ENCODE results near the gene F2R. TPM values are rescaled to one million over a fixed set of nuclear protein-coding genes. Genes with fewer than 3 reads are reported as not detected.
"Not testable (repeated sequence)": the region's sequence is repeated elsewhere in the genome, so short reads cannot be mapped to it uniquely, and the experiment has no call there.

The F2R gene
- total RNA-seq = 11.5 and 12.8 TPM in 2 replicates

DNA sequence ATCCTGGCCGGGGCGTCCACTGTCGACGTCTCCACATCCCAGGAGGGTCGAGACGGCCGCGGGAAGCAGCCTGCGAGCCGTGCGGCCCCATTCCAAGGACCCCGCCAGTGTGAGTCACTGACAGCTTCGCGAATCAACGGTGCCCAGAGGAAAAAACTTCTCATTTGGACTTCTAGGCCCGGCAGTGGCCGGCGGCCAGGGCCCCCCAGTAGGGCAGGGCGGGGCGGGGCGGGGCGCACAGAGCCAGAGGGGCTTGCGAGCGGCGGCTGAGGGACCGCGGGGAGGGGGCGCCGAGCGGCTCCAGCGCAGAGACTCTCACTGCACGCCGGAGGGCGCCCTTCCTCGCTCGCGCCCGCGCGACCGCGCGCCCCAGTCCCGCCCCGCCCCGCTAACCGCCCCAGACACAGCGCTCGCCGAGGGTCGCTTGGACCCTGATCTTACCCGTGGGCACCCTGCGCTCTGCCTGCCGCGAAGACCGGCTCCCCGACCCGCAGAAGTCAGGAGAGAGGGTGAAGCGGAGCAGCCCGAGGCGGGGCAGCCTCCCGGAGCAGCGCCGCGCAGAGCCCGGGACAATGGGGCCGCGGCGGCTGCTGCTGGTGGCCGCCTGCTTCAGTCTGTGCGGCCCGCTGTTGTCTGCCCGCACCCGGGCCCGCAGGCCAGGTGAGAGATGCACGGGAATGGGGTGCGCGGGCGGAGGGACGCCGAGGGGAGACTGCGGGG is at the start of gene F2R:
Gene F2R, plus strand, starts transcription at position 391 of the 720 bp plus-strand sequence. Its CDS starts 182 bp downstream, at position 573.
- intact Hi-C loops (cut with micrococcal nuclease) = loop anchor here (1.0 to 10.0 kb wide), 6 partner anchors 23 to 1579 kb away; partner anchors contain the start of genes AP3B1 and IQGAP2

DNA sequence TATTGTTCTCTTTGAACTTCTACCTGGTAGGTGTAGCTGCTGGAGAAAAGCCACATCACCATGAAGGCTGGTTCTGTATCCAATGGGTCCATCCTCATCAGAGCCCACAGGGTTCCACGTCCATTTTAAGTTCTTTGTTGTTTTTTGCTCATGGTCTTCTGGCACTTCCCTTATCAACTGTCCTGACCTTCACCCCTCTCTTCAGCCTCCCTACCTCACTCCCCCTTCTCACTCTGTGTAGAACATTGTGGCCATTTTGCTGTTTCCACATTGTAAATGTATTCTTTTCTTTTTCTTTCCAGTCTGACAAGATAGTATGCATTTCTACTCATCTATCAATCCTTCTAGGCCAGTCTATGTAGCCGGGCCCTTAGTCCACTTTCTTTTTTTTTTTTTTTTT is 48.4 kb upstream of the F2R start:
- intact Hi-C loops (cut with micrococcal nuclease) = no loop called here

DNA sequence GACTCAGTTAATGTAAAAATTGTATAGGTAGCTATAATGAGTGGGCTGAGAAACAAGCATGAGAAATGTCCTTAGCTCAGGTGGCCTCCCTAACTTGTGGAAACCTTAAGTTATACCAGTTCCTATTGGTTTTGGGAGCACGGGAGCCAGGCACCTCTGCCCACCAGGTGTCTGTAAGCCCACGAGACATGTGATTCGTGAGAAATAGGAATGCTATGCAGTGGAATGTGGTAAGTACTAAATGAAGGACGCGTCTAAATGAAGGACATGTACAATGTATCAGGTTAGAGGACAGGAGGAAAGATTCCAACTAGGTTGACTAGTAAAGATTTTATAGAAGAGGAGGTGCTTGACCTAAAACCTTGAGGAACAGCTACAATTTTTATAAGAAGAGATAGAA is 46.7 kb upstream of the F2R start:
- intact Hi-C loops (cut with micrococcal nuclease) = no loop called here

DNA sequence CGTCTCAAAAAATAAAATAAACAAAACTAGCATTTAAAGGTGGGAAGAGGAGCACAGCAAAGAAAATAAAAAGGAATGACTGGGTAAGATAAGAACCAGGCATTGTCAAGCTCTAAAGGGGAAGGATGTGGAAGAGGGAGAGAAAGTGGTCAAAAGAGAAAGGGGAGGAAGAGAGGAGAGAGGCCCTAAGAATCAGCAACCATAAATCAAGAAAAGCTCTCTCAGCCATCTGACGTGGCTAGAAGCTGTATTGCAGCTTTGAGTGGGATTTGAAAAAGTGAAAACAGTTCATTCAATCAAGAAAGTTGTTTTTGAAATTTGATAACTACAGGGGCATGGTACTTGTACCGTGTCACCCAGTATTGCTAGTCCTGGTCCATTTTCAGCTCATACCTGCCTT is 45.4 kb upstream of the F2R start:
- intact Hi-C loops (cut with micrococcal nuclease) = no loop called here

DNA sequence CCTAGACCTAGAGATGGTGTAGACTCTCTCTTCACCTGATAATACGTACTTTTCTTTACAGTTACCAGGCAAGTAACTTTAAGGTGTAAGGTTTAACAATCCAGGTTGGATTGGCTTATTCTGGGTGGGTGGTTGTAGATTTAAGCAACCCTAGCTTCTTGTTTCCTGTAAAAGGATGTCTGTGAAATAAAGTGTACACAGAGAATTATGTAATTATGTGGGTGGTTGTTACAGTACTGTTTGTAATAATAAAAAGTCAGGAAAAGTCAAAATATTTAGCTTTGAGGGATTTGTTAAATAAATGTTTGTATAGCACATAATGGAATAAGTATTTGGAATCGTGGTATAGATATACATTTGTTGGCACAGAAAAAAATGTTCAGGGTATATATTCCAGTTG is 43.7 kb upstream of the F2R start:
- intact Hi-C loops (cut with micrococcal nuclease) = no loop called here

DNA sequence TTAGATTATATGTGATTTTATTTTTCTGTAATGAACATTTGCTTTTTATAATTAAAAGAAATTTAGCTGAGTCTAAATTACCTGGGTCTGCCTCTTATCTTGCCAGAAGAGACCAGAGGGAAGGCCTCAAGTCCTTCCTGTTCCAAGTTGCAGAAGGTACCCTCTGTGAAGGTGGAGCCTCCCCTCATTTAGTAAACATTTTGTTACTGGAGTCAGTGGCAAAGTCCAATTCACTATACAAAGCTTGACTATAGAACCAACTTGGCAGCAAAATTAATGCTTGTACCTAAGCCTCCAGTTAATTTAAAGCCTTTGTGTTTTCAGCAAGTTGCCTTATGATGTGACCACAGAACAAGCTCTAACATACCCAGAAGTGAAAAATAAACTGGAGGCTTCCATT is 42.8 kb upstream of the F2R start:
- intact Hi-C loops (cut with micrococcal nuclease) = no loop called here

DNA sequence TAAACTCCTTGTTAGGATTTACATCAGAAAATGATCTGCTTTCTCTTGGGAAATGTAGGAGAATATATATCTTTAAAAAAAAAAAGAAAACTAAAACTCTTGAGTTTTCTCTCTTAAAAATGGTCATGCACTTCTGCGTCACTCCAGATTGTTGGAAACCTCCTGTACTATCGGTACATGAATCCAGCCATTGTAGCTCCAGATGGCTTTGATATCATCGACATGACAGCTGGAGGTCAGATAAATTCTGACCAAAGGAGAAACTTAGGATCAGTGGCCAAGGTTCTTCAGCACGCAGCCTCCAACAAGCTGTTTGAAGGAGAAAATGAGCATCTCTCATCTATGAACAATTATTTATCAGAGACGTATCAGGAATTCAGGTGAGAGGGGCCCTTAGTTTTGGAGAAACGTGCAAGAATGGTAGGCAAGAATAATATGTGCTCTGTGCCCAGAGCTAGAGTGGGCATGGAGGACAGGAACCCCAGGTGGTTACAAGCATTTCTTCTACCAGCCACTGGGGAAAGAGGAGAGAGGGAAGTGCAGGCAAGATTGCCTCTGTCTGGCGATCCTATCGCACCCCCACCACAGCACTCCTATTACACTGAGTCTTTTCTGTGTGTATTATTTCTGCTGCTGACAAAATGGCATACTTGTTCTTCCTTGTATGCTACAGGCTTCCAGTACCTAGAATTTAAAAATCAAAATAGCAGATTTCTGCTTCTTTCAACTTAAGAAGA is 41.4 kb upstream of the F2R start:
- intact Hi-C loops (cut with micrococcal nuclease) = no loop called here

DNA sequence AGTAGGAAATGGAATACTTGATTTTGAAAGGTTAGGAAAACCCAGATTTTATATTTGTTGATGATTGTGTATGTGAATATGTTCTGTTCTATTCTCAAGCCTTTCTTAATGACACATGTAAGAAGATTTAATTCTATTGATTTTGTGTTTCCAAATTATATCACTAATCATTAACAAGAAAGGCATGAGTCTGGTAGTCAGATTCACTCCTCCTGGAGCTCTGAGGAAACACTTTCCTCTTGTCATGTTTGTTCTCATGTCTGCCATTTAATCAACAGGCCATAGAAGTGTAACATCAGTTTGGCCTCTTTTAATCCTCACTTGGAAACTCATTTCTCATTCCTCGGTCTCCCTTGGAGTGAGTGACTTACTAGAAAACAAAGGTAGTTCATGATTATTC is 40.6 kb upstream of the F2R start:
- intact Hi-C loops (cut with micrococcal nuclease) = no loop called here

DNA sequence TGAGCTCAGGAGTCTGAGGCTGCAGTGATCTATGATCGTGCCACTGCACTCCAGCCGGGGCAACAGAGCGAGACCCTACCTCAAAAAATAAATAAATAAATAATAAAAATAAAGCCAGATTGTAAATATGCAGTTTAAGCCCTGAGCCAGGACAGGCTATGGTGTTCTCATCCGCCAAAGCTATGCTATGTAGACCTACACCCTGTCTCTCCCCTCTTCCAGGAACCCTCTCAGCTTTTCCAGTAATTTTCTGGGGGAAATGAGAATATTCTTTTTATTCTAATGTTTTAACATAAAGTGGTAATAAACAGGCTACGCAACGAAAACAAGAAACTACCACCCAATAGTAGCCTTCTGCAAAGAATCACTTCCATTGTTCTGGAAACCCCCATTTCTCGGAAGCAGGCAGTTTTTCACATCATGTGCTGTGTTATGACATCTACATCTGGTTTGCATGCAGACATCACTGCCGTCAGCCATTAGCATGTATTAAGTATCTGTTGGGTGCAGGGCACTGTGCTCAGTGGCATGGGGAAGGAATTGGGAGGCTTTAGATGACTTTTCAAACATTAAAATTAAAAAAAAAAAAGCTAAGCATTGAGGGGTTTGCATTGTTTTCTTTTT is 38.0 kb upstream of the F2R start:
- intact Hi-C loops (cut with micrococcal nuclease) = no loop called here

DNA sequence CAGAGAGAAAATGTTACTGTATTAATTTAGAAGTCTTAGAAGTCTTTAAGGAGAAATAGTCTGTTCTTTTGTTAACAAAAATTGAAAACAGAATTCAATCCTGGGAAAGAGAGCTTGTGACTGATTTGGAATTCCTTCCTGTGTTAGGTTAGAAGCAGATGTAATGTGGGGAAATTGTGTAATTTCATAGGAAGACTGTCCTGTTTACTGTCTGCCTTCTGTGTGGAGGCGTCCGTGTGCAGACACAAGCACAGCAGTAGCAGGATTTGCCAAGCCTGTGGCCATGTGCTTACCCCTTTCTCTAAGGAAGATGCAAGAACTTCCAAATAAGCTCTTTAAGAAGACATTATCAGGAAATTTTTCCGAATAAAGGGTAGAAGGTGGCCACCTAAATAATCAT is 36.7 kb upstream of the F2R start:
- intact Hi-C loops (cut with micrococcal nuclease) = no loop called here

DNA sequence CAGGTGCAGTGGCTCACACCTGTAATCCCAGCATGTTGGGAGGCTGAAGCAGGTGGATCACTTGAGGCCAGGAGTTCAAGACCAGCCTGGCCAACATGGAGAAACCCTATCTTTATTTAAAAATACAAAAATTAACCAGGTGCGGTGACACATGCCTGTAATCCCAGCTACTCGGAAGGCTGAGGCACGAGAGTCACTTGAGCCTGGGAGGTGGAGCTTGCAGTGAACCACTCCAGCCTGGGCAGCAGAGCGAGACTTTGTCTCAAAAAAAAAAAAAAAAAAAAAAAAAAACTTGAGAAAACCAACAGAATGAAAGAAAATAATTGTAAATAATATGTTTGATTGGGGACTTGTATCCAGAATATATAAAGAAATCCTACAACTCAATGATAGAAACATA is 35.1 kb upstream of the F2R start:
- intact Hi-C loops (cut with micrococcal nuclease) = not testable (repeated sequence)

DNA sequence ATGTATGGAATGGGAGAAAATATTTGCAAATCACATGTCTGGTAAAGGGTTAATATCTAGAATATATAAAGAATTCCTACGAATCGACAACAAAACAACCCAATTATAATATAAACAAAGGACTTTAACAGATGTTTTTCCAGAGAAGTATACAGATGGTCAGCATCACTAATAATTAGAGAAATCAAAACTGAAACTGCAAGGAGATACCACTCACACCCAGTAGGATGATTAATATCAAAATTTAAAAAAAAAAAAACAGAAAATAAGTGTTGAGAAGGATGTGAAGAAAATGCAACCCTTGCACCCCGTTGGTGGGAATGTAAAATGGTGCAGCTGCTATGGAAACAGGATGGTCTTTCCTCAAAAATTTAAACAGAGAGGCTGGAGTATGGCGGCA is 34.6 kb upstream of the F2R start:
- intact Hi-C loops (cut with micrococcal nuclease) = no loop called here

DNA sequence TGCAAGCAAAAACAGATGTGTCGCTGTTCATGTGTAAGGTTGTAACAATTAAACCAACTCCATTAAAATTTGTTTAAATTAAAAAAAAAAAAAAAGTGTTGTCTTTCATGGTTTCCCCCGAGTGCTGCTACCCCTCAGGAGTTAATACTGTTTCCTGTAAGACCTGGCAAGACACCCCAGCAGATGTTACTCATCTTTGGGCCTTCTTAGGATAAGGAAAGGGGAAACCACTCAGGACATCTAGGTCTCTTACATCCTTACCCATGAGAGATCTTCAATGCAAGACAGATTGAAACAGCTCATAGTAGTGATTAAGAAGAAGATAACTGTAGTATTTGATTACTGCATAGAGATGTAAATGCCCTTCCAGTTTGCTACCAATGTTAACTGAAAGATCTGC is 33.5 kb upstream of the F2R start:
- intact Hi-C loops (cut with micrococcal nuclease) = no loop called here

DNA sequence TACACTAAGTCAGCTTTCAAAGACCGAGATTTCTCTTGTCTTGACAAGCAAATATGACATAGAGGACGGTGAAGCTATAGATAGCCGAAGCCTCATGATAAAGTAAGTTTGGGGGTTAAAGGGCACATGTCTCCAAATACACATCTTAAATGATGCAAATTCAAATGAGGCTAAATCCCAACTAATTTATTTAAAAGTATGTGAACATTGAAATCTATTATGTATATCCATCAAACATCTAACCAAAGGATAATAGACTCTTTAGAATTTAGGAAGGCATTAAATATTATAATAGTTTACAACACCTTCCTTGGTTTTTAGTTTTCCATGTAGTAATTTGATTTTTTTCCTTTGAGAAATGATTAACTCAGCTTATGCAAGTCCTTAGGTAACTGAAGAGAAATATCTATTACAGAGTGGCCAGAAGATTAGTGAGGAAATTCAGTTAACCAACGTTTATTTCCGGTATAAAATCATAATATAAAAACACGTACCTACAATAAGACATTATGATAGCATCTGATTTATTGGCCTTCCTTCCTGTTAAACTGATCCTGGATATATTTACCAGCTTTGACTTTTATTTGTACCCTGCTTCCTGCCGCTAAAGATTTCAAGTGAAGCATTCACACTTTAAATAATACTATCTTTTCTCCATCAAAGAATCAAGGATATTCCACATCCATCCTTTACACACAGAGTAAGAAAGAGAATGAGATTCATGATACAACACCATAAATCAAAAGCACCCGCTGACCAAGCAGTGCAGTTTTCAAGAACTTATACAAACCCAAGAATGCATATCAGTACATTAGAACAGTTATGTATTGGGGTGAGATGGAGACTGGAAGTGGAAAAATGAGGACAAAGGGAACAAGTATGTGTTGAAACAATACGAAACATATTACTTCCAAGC is 31.9 kb upstream of the F2R start:
- intact Hi-C loops (cut with micrococcal nuclease) = no loop called here

DNA sequence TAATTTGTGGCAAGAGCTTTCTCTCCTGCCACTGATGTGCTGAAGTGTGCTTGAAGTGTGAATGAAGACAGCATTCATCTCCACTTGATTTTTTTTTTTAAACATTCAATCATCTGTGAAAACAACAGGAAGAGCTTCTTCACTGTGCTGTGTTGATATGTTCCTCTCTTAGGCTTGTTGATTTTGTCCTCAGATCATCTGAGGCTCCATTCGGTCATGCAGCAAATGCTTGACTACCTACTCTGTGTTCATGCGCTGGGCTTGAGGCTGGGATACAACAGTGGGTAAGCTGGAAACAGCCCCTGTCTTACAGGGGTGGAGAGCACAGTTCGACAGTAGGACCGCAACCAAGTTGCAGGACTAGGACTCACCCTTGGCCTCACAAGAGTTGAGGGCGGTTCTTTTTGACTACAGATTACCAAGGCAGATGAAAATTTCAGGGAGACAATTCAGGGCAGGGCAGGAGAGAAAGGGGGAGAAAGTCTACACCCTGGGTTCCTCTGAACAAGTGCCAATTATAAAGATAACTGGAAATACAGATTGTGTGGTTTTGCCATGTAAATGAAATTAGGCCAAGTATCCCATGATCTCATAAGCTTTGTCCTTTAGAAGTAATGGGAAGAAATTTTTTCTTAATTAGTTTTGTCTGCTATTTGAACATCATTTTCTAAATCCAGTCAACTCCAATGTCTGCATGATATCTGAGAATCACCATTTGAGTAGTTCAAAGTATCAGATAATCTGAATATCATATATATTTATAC is 31.0 kb upstream of the F2R start:
- intact Hi-C loops (cut with micrococcal nuclease) = no loop called here

DNA sequence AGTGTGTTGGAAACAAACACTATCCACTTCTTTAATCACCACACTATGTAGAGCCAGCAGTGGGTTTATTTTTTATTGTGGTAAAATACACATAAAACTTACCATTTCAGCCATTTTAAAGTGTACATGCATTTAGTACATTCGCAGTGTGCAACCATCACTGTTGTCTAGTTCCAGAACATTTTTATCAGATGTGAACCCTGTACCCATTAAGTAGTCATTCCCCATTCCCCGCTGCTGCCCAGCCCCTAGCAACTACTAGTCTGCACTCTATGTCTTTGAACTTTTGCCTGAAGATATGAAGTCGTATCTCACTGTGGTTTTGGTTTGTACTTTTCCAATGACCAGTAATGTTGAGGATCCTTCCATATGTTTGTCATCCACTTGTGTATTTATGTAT is 30.2 kb upstream of the F2R start:
- intact Hi-C loops (cut with micrococcal nuclease) = no loop called here

DNA sequence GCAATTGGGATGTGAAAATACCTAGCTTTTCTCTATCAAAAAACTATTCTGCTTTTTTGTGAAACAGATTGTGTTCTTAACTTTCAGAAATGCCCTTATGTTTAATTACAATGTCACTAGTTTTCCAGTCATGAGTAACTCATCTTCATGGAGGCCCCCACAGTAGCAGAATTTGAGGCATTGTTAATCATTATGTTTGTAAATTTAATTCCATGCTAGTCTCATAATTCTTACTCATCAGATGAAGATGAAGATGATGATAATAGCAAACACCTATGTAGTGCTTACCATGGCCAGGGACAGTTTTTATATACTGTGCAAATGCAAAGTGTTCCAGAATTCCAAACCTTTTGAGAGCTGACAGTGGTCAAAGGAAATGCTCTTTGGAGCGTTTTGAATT is 27.7 kb upstream of the F2R start:
- intact Hi-C loops (cut with micrococcal nuclease) = no loop called here

DNA sequence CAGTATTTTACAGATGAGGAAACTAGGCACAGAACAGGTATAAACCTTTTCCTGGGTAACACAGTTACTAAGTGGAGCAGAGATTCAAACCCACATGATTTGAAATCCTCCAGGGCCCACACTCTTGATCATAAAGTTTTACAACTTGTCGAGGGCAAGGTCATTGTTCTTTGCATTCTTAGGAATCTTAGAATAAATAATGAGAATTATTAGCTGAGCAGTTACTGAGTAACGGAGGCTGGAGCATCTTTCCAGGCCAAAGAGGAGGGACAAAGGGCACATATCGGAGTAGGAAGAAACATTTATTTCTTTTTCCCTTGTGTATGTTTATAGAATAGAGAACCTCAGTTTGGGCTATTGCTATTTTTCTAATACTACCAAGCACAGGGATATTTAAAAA is 27.1 kb upstream of the F2R start:
- intact Hi-C loops (cut with micrococcal nuclease) = no loop called here

DNA sequence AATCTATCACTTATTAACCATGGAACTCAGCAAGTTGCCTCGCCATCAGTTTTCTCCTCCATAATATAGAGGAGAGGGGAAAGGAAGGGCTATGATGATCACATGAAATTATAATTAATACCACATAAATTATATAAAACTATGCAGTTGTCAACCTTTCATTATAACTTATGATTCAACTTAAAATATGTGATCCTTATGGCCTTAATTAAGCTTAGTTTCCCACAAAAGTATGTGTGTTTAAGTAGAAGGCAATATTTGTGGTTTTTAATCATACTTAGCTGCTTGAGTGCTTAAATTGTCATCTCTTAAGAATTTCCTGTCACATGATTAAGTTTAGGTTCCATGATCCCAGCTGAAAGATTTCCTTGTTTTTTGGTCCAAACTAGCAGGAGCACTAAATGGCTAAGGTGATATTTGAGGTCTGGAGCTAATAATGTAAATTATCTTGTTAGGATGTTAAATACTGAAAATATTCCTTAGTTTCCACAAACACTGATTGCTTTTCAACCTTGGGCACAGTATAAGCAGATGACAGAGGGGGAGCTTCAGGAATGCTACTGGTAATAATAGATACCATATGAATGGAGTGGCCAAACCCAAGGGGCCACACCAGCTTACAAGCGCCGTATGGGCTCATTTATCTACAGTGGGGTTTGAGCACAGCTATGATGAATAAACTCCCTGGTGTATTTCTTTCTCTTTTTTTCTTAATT is 26.4 kb upstream of the F2R start:
- intact Hi-C loops (cut with micrococcal nuclease) = no loop called here

DNA sequence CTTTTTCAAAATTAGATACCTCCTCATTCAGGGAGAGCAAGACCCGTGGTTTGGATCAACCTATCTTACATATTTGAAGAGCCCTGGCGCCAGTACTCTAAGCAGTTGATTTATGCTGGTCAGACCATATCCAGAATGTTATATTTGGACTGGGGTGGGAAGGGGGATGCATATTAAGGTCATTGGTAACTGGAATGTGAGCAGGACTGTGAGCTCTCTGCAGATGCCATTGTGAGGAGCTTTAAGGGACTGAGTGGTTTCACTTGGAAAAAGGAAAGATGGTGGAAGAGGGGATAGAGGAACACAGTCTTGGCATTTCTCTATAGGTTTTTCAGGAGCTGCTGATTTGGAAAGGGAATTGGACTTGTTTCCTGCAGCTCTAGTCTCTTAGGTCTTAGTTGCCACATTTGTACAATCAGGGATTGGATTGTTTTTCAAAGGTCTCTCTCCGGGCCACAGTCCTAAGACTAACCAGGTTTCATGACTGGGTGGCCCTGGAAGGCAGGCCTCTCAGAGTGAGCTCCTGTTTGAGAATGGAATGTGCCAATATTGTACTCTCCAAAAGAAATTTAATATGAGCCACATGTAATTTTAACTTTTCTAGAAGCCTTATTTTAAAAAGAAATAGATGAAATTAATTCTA is 25.8 kb upstream of the F2R start:
- intact Hi-C loops (cut with micrococcal nuclease) = no loop called here

Data from T-helper 1 cell treated with Interleukin-12 subunit alpha and Interleukin-12 subunit beta and Interleukin-4 antibody, amounts not matched to agents 30 ng/mL and 1 ng/mL, for 36 hours (primary cell).